ENCODE data around the gene ATP8B3.

The ATP8B3 gene

GRCh38 chr19:1751367-1752008 is 60.6 kb downstream of the ATP8B3 start:
- no peak overlapping the region for H3K27ac ChIP-seq
- CTCF ChIA-PET: interaction anchor here (0.7 to 2.6 kb wide), 4 partner anchors 16 to 130 kb away, joined by 3 to 8 read pairs (median 4); no protein-coding TSS in a partner anchor
- no peak for DNase-seq (ENCODE audit: low spot score)
- POLR2A ChIA-PET (ENCODE audit: low non-redundant PET): no interaction called here
- TF ChIP-seq CTCF (conservative IDR thresholded peaks at IDR 0.05; ENCODE audit: low read depth): no peak

DNA sequence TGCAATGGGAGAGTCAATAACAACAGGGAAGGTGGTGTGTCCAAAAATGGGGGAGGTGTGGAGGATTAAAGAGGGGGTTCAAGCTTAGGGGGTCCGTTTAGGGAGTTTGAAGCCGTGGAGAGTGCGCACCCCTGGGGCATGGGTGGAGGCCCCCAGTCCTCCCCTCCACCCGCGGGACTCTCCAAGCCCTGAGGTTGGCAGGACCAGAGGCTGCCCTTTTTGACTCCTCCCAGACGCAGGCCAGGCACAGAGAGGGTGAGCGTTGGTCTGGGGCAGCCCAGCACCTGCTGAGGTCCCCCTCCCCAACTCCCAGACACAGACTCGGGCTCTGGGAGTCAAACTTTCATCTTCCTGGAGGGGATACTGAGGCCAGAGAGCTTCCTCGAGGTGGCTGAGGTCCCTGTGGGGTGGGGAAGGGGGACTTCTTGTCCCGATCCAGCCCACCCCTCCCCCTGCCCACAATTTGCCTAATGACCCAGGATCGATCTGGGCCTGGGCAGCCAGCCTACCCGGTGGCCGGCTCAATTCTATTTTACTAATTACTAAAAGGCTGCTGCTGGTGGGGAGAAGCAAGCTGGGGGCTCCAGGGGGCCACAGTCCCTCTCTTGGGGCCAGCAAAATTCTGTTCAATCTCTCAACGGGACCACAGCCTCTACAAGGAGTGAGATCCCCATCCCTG is 61.6 kb downstream of the ATP8B3 start:
- ChIA-PET CTCF (interaction anchor here (2.6 kb wide), 1 partner anchor 78 kb away, joined by 8 read pairs; no protein-coding TSS in a partner anchor), POLR2A (ENCODE audit: low non-redundant PET) (no interaction called here)
- no peak for DNase-seq (ENCODE audit: low spot score)
- no peak for TF ChIP-seq CTCF (conservative IDR thresholded peaks at IDR 0.05; ENCODE audit: low read depth)
- H3K27ac ChIP-seq: no peak overlapping the region

DNA sequence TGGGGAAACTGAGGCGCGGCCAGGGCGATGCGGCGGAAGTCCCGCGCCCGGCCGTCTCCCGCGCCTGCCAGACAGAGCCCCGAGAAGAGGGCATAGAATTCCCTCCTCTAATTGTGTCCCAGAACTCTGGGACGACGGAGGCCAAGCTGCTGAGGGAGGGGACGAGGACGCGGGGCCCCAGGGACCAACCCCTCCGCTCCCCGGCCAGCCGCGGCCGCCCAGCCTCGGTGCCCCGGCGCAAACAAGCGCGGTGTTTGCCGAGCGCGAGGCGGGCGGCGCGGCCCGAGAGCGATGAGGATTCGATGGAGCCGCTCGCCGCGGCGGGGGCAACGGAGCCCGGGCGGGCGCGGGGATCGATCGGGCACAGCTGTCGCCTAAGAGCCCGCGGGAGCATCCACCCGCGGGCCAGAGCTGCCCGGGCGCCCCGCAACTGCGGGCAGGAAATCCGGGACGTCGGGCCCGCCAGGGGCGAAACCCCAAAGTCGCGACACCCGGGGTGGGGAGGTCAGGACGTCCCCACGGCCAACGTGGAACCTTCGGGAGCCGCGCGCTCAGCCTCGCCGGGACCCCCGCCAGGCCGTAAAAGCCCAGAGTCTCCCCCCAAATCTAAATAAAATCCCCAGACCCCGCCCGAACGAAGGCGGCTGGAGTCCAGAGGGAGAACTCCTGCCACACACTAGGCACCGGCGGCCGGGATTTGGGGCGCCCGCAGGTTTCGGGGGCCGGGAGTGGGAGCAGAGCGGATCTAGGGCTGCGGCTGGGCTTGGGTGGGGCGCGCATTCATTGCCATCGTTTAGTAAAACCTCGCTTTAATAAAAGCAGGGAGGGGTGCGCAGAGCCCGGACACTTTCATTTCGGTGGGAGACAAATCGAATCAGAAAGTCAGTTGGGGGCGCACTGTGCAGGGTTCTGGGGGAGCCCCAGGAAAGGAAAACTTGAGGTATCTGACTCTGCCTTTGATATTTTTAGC is 62.4 kb downstream of the ATP8B3 start:
- no peak for DNase-seq (ENCODE audit: low spot score)
- TF ChIP-seq CTCF (conservative IDR thresholded peaks at IDR 0.05; ENCODE audit: low read depth): no peak
- CTCF ChIA-PET: interaction anchor here (2.6 kb wide), 1 partner anchor 77 kb away, joined by 8 read pairs; no protein-coding TSS in a partner anchor
- POLR2A ChIA-PET (ENCODE audit: low non-redundant PET): interaction anchor here (0.6 kb wide), 1 partner anchor 497 kb away, joined by 5 read pairs; no protein-coding TSS in a partner anchor
- H3K27ac ChIP-seq: no peak overlapping the region

DNA sequence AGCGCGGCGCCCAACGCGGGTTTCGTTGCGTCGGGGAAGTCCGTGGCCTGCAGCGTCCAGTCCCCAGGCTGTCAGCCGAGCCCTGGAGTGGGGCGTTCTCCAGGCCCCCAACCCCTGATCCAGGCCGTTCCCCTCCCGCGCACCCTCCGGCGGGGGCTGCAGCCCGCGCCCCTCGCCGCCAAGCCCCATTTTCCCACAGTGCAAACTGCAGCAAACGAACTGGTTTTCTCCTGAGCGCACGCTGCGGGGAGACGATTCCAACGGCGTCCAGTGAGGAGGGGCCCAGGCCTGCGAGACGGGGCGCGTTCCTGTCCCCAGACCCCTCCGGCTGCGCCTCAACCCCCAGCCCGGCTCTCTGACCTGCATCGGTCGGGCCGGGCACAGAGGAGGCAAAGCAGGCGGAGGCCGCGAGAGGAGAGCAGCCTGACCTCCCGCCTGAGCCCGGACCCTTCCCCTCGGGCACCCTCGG is 63.2 kb downstream of the ATP8B3 start:
- DNase-seq (ENCODE audit: low spot score): no peak
- no peak overlapping the region for H3K27ac ChIP-seq
- ChIA-PET POLR2A (ENCODE audit: low non-redundant PET) (no interaction called here), CTCF (no interaction called here)
- no peak for TF ChIP-seq CTCF (conservative IDR thresholded peaks at IDR 0.05; ENCODE audit: low read depth)

DNA sequence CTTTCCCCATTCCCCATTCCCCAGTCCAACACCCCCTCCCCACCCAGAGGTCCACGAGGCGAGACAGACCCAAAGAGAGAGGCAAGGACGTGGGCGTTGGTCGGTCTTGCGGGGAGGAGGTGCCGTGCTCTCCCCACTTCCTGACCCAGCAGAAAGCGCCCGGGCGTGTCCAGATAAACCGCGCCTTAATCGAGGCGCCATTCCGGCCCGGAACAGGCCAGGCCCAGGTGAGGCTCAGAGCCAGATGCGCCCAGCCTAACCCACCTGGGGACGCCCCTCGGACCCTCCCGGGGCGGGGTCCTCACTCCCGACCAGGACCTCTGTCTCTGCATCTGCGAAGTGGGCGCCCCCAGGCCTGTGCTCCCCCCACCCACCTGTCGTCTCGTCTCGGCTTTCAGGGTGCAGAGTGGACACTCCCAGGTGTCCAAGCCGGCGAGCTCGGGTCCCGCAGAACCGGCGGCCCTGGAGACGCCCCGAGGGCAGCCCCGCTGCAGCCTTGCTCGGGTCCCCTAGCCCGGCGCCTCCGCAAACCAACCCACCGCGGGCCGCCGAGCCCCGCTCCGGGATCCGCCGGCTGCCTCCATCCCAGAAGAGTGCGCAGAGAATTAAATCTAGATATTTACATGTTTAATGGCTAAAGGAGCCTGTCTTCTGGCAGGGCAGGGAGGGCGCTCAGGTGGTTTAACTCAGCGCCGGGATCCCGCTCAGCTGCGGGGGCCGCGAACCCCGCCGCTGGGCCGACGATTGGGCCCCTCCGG is 63.8 kb downstream of the ATP8B3 start:
- TF ChIP-seq CTCF (conservative IDR thresholded peaks at IDR 0.05; ENCODE audit: low read depth): no peak
- peak overlapping the region; percentile 86 for H3K27ac ChIP-seq
- POLR2A ChIA-PET (ENCODE audit: low non-redundant PET): no interaction called here
- peak; percentile 54 for DNase-seq (ENCODE audit: low spot score)
- CTCF ChIA-PET: interaction anchor here (0.6 to 1.9 kb wide), 3 partner anchors 19 to 78 kb away, joined by 4 to 8 read pairs (median 4); no protein-coding TSS in a partner anchor

Data from RWPE1 (cell line).